ENCODE data around the gene ATL3.

DNA sequence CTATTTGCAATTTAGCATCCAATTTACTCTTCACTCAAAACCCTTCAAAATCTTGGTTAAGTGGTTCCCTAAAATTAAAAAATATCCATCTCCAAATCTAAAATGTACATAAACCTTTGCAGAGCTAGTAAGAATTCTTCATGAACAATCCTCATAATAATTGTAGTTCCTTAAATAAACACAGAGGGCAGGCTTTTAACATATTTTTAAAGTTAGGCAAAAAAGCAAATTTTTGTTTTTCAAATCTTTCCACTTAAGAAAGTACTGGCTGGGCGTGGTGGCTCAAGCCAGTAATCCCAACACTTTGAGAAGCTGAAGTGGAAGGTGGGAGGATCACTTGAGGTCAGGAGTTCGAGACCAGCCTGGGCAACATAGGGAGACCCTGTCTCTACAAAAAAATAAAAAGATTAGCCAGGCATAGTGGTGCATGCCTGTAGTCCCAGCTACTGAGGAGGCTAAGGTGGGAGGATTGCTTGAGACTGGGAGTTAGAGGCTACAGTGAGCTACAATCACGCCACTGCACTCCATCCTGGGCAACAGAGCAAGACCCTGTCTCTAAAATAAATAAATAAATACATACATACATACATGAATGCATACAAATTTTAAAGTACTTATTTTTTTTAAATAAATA, 31.9 kb downstream of the ATL3 start:
- TF ChIP-seq CTCF (conservative IDR thresholded peaks at IDR 0.05; ENCODE audit: low read length) (peak; percentile 64), EZH2phosphoT487 (IDR thresholded peaks at IDR 0.05; ENCODE audit: borderline replicate concordance) (no peak)
